H1 (cell line): ENCODE data around the gene YWHAB. TPM values are rescaled to one million over a fixed set of nuclear protein-coding genes. Genes with fewer than 3 reads are reported as not detected.

Experiments used
- CTCF ChIA-PET: fragments of 300-600 bp; sonication (Branson Sonifier 250); formaldehyde crosslinking; loops from one replicate; lab custom pipeline; 2021; ENCODE audit not compliant: partially characterized antibody; lab: Charles Lee
- POLR2A ChIA-PET: fragments of 300-600 bp; sonication (Branson Sonifier 250); formaldehyde crosslinking; loops from one replicate; lab custom pipeline; 2021; ENCODE audit warnings: inconsistent platforms; ENCODE audit not compliant: partially characterized antibody; lab: Charles Lee
- DNase-seq, 2 experiments: peaks; one replicate each; pipeline versions ENCODE4 v3.0.0 to v3.0.0-alpha.2; 2010 to 2022; ENCODE audit warnings: low spot score in 2 of 2, low read depth in 1 of 2, mixed read lengths in 1 of 2
- FAIRE-seq: peaks from 2 replicates; lab custom pipeline; 2011; peaks lifted over from hg19 to GRCh38; lab: Jason Lieb, UNC
- H2AFZ ChIP-seq: 2 replicates; pipeline ENCODE4 v1.8.1; 2012; ENCODE audit warnings: low read length, inconsistent platforms
- H2AK5ac ChIP-seq: 2 replicates; pipeline ENCODE4 v1.6.1; 2013; ENCODE audit warnings: low read depth, low read length
- H2BK120ac ChIP-seq: replicated peaks from 2 replicates; pipeline ENCODE3; 2013; ENCODE audit warnings: low read depth, low read length, inconsistent platforms
- H2BK12ac ChIP-seq: 2 replicates; pipeline ENCODE4 v1.6.1; 2013; ENCODE audit warnings: low read depth, low read length
- H2BK15ac ChIP-seq: 2 replicates; pipeline ENCODE4 v1.6.1; 2013; ENCODE audit warnings: low read length
- H2BK20ac ChIP-seq: 2 replicates; pipeline ENCODE4 v1.6.1; 2013; ENCODE audit warnings: low read length
- H2BK5ac ChIP-seq: 2 replicates; pipeline ENCODE4 v1.6.1; 2013; ENCODE audit warnings: low read depth, low read length
- H3K14ac ChIP-seq: 2 replicates; pipeline ENCODE4 v1.6.1; 2013; ENCODE audit warnings: inconsistent platforms; ENCODE audit not compliant: insufficient read length
- H3K18ac ChIP-seq: 2 replicates; pipeline ENCODE4 v1.6.1; 2013; ENCODE audit warnings: low read length; ENCODE audit errors: extremely low read depth
- H3K23ac ChIP-seq: 2 replicates; pipeline ENCODE4 v1.6.1; 2013; ENCODE audit warnings: inconsistent platforms; ENCODE audit not compliant: insufficient read length
- H3K23me2 ChIP-seq: 2 replicates; pipeline ENCODE4 v1.6.1; 2013; ENCODE audit warnings: low read depth, low read length
- H3K27ac ChIP-seq: 2 replicates; pipeline ENCODE4 v1.6.1; 2011; ENCODE audit warnings: low read depth, low read length, inconsistent platforms
- H3K27me3 ChIP-seq, 4 experiments: replicated peaks in 1 of 4; 1 replicate in 1 of 4; 2 replicates in 3 of 4; pipeline versions ENCODE4 v1.6.1 to v1.8.1; 2011 to 2013; ENCODE audit warnings: low read length in 3 of 4, mild to moderate bottlenecking in 3 of 4, inconsistent platforms in 2 of 4, mixed read lengths in 2 of 4, moderate library complexity in 1 of 4; ENCODE audit not compliant: control insufficient read depth in 3 of 4, insufficient read depth in 3 of 4; ENCODE audit errors: extremely low read depth in 1 of 4
- H3K36me3 ChIP-seq, 4 experiments: 2 replicates each; pipeline versions ENCODE4 v1.6.1 to v1.8.1; 2011 to 2013; ENCODE audit warnings: mild to moderate bottlenecking in 4 of 4, low read length in 3 of 4, moderate library complexity in 2 of 4, control low read depth in 1 of 4, inconsistent platforms in 1 of 4; ENCODE audit not compliant: insufficient read depth in 4 of 4, control insufficient read depth in 2 of 4
- H3K4ac ChIP-seq: replicated peaks from 2 replicates; pipeline ENCODE3; 2013; ENCODE audit warnings: low read length, low read depth, mixed read lengths, inconsistent platforms; ENCODE audit not compliant: insufficient read length
- H3K4me1 ChIP-seq, 4 experiments: replicated peaks in 1 of 4; 1 replicate in 1 of 4; 2 replicates in 3 of 4; pipeline versions ENCODE4 v1.6.1 to v1.8.1; 2011 to 2013; ENCODE audit warnings: low read length in 3 of 4, inconsistent platforms in 2 of 4, mixed read lengths in 1 of 4; ENCODE audit not compliant: insufficient read depth in 4 of 4, control insufficient read depth in 3 of 4
- H3K4me2 ChIP-seq, 2 experiments: 2 replicates each; pipeline versions ENCODE4 v1.6.1 to v1.8.1; 2011 to 2013; ENCODE audit warnings: low read depth in 2 of 2, low read length in 2 of 2, control low read depth in 1 of 2, inconsistent platforms in 1 of 2, mild to moderate bottlenecking in 1 of 2; ENCODE audit not compliant: insufficient read depth in 1 of 2
- H3K4me3 ChIP-seq, 4 experiments: fragments of 200-600, 300-600 bp in 1 of 4; sonication (generic), shearing (Covaris generic), sonication (Bioruptor Twin) in 1 of 4; 2 replicates each; pipeline versions ENCODE4 v1.5.1 to v1.8.1; 2011 to 2016; ENCODE audit warnings: low read length in 4 of 4, low read depth in 3 of 4, control low read depth in 2 of 4, inconsistent platforms in 2 of 4, mild to moderate bottlenecking in 2 of 4, mixed read lengths in 1 of 4, moderate library complexity in 1 of 4; ENCODE audit not compliant: insufficient read depth in 2 of 4; ENCODE audit errors: extremely low read depth in 1 of 4
- H3K56ac ChIP-seq: replicated peaks from 2 replicates; pipeline ENCODE3; 2013; ENCODE audit warnings: low read depth, mild to moderate bottlenecking, mixed read lengths, low read length, inconsistent platforms; ENCODE audit not compliant: insufficient read length
- H3K79me1 ChIP-seq: 2 replicates; pipeline ENCODE4 v1.6.1; 2013; ENCODE audit warnings: low read depth, low read length, control low read depth
- H3K79me2 ChIP-seq, 2 experiments: 2 replicates each; pipeline versions ENCODE4 v1.6.1 to v1.8.1; 2012 to 2013; ENCODE audit warnings: low read length in 2 of 2, mild to moderate bottlenecking in 2 of 2, inconsistent platforms in 1 of 2; ENCODE audit not compliant: insufficient read depth in 2 of 2, control insufficient read depth in 1 of 2
- H3K9ac ChIP-seq, 4 experiments: replicated peaks in 1 of 4; 1 replicate in 1 of 4; 2 replicates in 3 of 4; pipeline versions ENCODE4 v1.6.1 to v1.8.1; 2011 to 2013; ENCODE audit warnings: low read depth in 3 of 4, low read length in 3 of 4, control low read depth in 2 of 4, mild to moderate bottlenecking in 2 of 4, moderate library complexity in 2 of 4, inconsistent platforms in 1 of 4; ENCODE audit errors: extremely low read depth in 1 of 4
- H3K9me3 ChIP-seq, 2 experiments: 2 replicates each; pipeline versions ENCODE4 v1.6.1 to v1.8.1; 2012 to 2013; ENCODE audit warnings: mild to moderate bottlenecking in 2 of 2, moderate library complexity in 2 of 2, control low read depth in 1 of 2, inconsistent platforms in 1 of 2, low read depth in 1 of 2, low read length in 1 of 2, mixed read lengths in 1 of 2; ENCODE audit not compliant: insufficient read depth in 2 of 2
- H4K20me1 ChIP-seq, 2 experiments: replicated peaks in 1 of 2; 2 replicates each; pipeline versions ENCODE3 to v1.8.1; 2011 to 2013; ENCODE audit warnings: inconsistent platforms in 2 of 2, low read length in 2 of 2, mild to moderate bottlenecking in 1 of 2; ENCODE audit not compliant: insufficient read depth in 2 of 2, control insufficient read depth in 1 of 2
- H4K5ac ChIP-seq: 2 replicates; pipeline ENCODE4 v1.6.1; 2013; ENCODE audit warnings: low read length, low read depth, mixed read lengths, inconsistent platforms; ENCODE audit not compliant: insufficient read length
- H4K8ac ChIP-seq: 2 replicates; pipeline ENCODE4 v1.8.0; 2013; ENCODE audit warnings: mild to moderate bottlenecking, moderate library complexity, low read length, inconsistent platforms; ENCODE audit not compliant: insufficient read depth; ENCODE audit errors: extremely low read depth
- H4K91ac ChIP-seq: replicated peaks from 2 replicates; pipeline ENCODE3; 2013; ENCODE audit warnings: low read length, mixed read lengths, inconsistent platforms; ENCODE audit not compliant: insufficient read length
- CHD2 ChIP-seq: IDR thresholded peaks from 2 replicates; pipeline ENCODE4 v1.6.1; 2012; ENCODE audit warnings: low read length, improper control_type of control experiment
- E2F6 ChIP-seq: IDR thresholded peaks from 2 replicates; pipeline ENCODE4 v1.6.1; 2012; ENCODE audit warnings: inconsistent platforms
- EGR1 ChIP-seq: IDR thresholded peaks from 2 replicates; pipeline ENCODE4 v1.6.1; 2011; ENCODE audit warnings: low read depth, low read length, borderline replicate concordance
- MAFK ChIP-seq: IDR thresholded peaks from 2 replicates; pipeline ENCODE4 v1.6.1; 2012; ENCODE audit warnings: low read depth, mild to moderate bottlenecking, improper control_type of control experiment, low read length
- NRF1 ChIP-seq: IDR thresholded peaks from 2 replicates; pipeline ENCODE4 v1.6.1; 2011; ENCODE audit warnings: mild to moderate bottlenecking, low read depth, low read length, improper control_type of control experiment
- POU5F1 ChIP-seq: IDR thresholded peaks from 2 replicates; pipeline ENCODE4 v1.6.1; 2011; ENCODE audit warnings: low read depth, mild to moderate bottlenecking, low read length, moderate library complexity
- RFX5 ChIP-seq: IDR thresholded peaks from 2 replicates; pipeline ENCODE4 v1.6.1; 2011; ENCODE audit warnings: low read depth, low read length, improper control_type of control experiment, borderline replicate concordance
- SP4 ChIP-seq: IDR thresholded peaks from 2 replicates; pipeline ENCODE4 v1.6.1; 2012; ENCODE audit warnings: low read length, inconsistent platforms
- SRF ChIP-seq: IDR thresholded peaks from 2 replicates; pipeline ENCODE4 v1.6.1; 2011; ENCODE audit warnings: mild to moderate bottlenecking, low read depth, low read length, moderate library complexity
- USF2 ChIP-seq: IDR thresholded peaks from 2 replicates; pipeline ENCODE4 v1.6.1; 2011; ENCODE audit warnings: low read length, improper control_type of control experiment
- WGBS, 2 experiments: shearing (Covaris generic) in 1 of 2; methylation state at CpG; one replicate each; pipeline versions ENCODE4 v1.1.6 to v1.1.7; 2013 to 2015; ENCODE audit warnings: low lambda C conversion rate in 2 of 2, mixed read lengths in 2 of 2, inconsistent platforms in 1 of 2, low coverage in 1 of 2, missing lambda C conversion rate in 1 of 2; ENCODE audit not compliant: insufficient replicate concordance in 2 of 2, insufficient coverage in 1 of 2, insufficient read length in 1 of 2; ENCODE audit errors: extremely low coverage in 1 of 2, missing lambda C conversion rate in 1 of 2; 5-methylcytosine and 5-hydroxymethylcytosine counted together
- polyA plus RNA-seq, 7 experiments: library from polyadenylated mRNA; depleted of rRNA in 3 of 7; stranded (reverse) in 5 of 7; unstranded in 2 of 7; fragments of >200 nt in 5 of 7; fragments of 200-250 nt in 2 of 7; gene quantifications; 1 replicate in 5 of 7; 2 replicates in 1 of 7; 4 replicates in 1 of 7; pipeline versions ENCODE4 v1.2.1 to v1.2.3, GENCODE V29; 2011 to 2013; ENCODE audit warnings: missing spikeins in 2 of 7, mixed read lengths in 2 of 7
- total RNA-seq: library from RNA; stranded (reverse); fragmentation: NEBNext Ultra II Directional; extraction: Animal tissue kit (Norgen Biotek cat#: 25700); gene quantifications from 2 replicates; pipeline ENCODE4 v1.2.1, GENCODE V29; 2021

Gene YWHAB
- total and polyA plus RNA-seq, 2 of the 8 experiments (the other 6 are each of a cell fraction or from before 2014, with no cell fraction given): 72.9 to 256 TPM

- no peaks in the 10 kb centered on the region for H3K23me2 ChIP-seq
- no peak overlapping the region for H2BK15ac ChIP-seq
- no peak overlapping the region for H3K4me3 ChIP-seq
- H4K91ac ChIP-seq: no peak overlapping the region
- no peak overlapping the region for H2BK120ac ChIP-seq
- no peak overlapping the region for H3K56ac ChIP-seq
- WGBS, 2 experiments: 85% methylated on average over 4 of the region's 4 CpGs; no CpG with 5 or more reads in 1 of the 2 experiments
- H4K5ac ChIP-seq: no peak overlapping the region
- H3K27me3 ChIP-seq: no peaks in the 10 kb centered on the region
- H4K20me1 ChIP-seq: peaks cover 0 to 3% of the 10 kb centered on the region in 2 experiments
- H3K4me2 ChIP-seq: no peak overlapping the region
- FAIRE-seq (no peak), DNase-seq (no peak)
- no peak overlapping the region for H3K14ac ChIP-seq
- peaks cover 3 to 52% (median 20%) of the 10 kb centered on the region in 4 experiments; a peak in 6 of 8 replicates for H3K36me3 ChIP-seq
- no peak overlapping the region for H3K18ac ChIP-seq
- H2AK5ac ChIP-seq: no peak overlapping the region
- no peak overlapping the region for H3K9ac ChIP-seq
- POLR2A ChIA-PET: interaction anchor here (1.5 to 1.7 kb wide), 4 partner anchors 9 to 23 kb away, joined by 3 to 5 read pairs (median 4); no protein-coding TSS in a partner anchor
- no peak overlapping the region for H3K27ac ChIP-seq
- H3K79me2 ChIP-seq: no peaks in the 10 kb centered on the region
- no peak overlapping the region for H2BK20ac ChIP-seq
- H3K4me1 ChIP-seq: no peaks in the 10 kb centered on the region
- H3K79me1 ChIP-seq: no peaks in the 10 kb centered on the region
- CTCF ChIA-PET: interaction anchor here (0.6 to 2.1 kb wide), 6 partner anchors 14 to 850 kb away, joined by 3 to 8 read pairs (median 4); no protein-coding TSS in a partner anchor
- no peak overlapping the region for H3K4ac ChIP-seq
- H2BK12ac ChIP-seq: no peak overlapping the region
- H3K23ac ChIP-seq: no peak overlapping the region
- no peak overlapping the region for H2BK5ac ChIP-seq
- H4K8ac ChIP-seq: no peak overlapping the region
- no peaks in the 10 kb centered on the region for H3K9me3 ChIP-seq
- H2AFZ ChIP-seq: no peak overlapping the region
- TF ChIP-seq CHD2 (no peak), NRF1 (no peak), MAFK (no peak), RFX5 (no peak), E2F6 (no peak), POU5F1 (no peak), SRF (no peak), SP4 (no peak), USF2 (no peak), EGR1 (no peak)
Observed at GRCh38 chr20:44924541-44924940, 39.0 kb downstream of the YWHAB start.
